ENCODE measurements around the gene MYO3B.
"Not testable (repeated sequence)": the region's sequence is repeated elsewhere in the genome, so short reads cannot be mapped to it uniquely, and the experiment has no call there.

Gene MYO3B

GRCh38 chr2:170530284-170530745 lies 352.4 kb downstream of the MYO3B start:
- DNase-seq = no peak

- DNase-seq = no peak
Measured at GRCh38 chr2:170530803-170531564, 353.0 kb downstream of the MYO3B start.

- no peak for DNase-seq
Measured at GRCh38 chr2:170531876-170532275, 353.9 kb downstream of the MYO3B start.

GRCh38 chr2:170533156-170533555 lies 355.2 kb downstream of the MYO3B start:
- DNase-seq = no peak

GRCh38 chr2:170535552-170535951 lies 357.6 kb downstream of the MYO3B start:
- DNase-seq = no peak

GRCh38 chr2:170544817-170545216 lies 366.9 kb downstream of the MYO3B start:
- DNase-seq = no peak

- no peak for DNase-seq
Measured at GRCh38 chr2:170548304-170548703, 370.4 kb downstream of the MYO3B start.

- DNase-seq = no peak
Measured at GRCh38 chr2:170550501-170550900, 372.6 kb downstream of the MYO3B start.

- not testable (repeated sequence) for DNase-seq
Measured at GRCh38 chr2:170551899-170552298, 374.0 kb downstream of the MYO3B start.

- DNase-seq = no peak
Measured at GRCh38 chr2:170553748-170554147, 375.8 kb downstream of the MYO3B start.

GRCh38 chr2:170554278-170554955 lies 376.5 kb downstream of the MYO3B start:
- no peak for DNase-seq

GRCh38 chr2:170562928-170563327 lies 385.0 kb downstream of the MYO3B start:
- no peak for DNase-seq

GRCh38 chr2:170563401-170563800 lies 385.5 kb downstream of the MYO3B start:
- DNase-seq = no peak

GRCh38 chr2:170566138-170566537 lies 388.2 kb downstream of the MYO3B start:
- no peak for DNase-seq

GRCh38 chr2:170567429-170567828 lies 389.5 kb downstream of the MYO3B start:
- DNase-seq = no peak

GRCh38 chr2:170568511-170568910 lies 390.6 kb downstream of the MYO3B start:
- no peak for DNase-seq

GRCh38 chr2:170571612-170572011 lies 393.7 kb downstream of the MYO3B start:
- DNase-seq = no peak

- no peak for DNase-seq
Measured at GRCh38 chr2:170573671-170574070, 395.7 kb downstream of the MYO3B start.

GRCh38 chr2:170576296-170576695 lies 398.3 kb downstream of the MYO3B start:
- no peak for DNase-seq

GRCh38 chr2:170577356-170577755 lies 399.4 kb downstream of the MYO3B start:
- no peak for DNase-seq

GRCh38 chr2:170578606-170579005 lies 400.7 kb downstream of the MYO3B start:
- DNase-seq = no peak

GRCh38 chr2:170579511-170579910 lies 401.6 kb downstream of the MYO3B start:
- no peak for DNase-seq

GRCh38 chr2:170582313-170582712 lies 404.4 kb downstream of the MYO3B start:
- DNase-seq = no peak

GRCh38 chr2:170582751-170583463 lies 405.0 kb downstream of the MYO3B start:
- DNase-seq = no peak
